Head of caudate nucleus (tissue), 42 donors: ENCODE measurements around the gene C1QB.
A peak's percentile ranks its signal among the peaks of the same experiment; 100 is the strongest.

Experiments used
- DNase-seq, 42 donors: peaks; one replicate each; pipeline versions ENCODE4 v3.0.0 to v3.0.0-alpha.2; 2020 to 2021; ENCODE audit warnings: mixed read lengths in 7 of 42
- intact Hi-C: fragments of 100-400 bp; cut with DNase I; formaldehyde crosslinking; loops from one replicate; pipeline ENCODE4 v1.15.0; 2022

C1QB gene, protein sequence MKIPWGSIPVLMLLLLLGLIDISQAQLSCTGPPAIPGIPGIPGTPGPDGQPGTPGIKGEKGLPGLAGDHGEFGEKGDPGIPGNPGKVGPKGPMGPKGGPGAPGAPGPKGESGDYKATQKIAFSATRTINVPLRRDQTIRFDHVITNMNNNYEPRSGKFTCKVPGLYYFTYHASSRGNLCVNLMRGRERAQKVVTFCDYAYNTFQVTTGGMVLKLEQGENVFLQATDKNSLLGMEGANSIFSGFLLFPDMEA

DNA sequence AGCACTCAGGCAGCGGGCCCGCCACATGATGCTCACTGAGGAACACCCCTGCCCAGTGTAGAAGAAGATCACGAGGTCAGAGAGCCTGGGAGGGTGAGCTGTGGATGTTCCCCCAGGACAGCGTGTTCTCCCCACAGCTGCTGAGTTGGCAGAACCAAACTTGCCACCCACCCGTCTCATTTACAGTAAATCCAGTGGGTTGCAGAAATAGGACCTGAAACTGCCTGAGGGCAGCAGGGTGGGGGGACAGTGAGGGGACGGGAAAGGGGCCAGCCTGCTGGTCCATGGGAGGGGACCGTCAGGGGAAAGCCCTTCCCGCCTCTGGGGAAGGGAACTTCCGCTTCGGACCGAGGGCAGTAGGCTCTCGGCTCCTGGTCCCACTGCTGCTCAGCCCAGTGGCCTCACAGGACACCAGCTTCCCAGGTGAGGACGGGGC, at the start of gene C1QB:
TSS of gene C1QB (plus strand) at position 356 of the 436 bp plus-strand sequence. CDS start 6,227 bp downstream, outside the sequence.
- intact Hi-C loops = no loop called here
- DNase-seq = peak in 36 of 42 donors; percentile 23 to 70 (median 52)

DNA sequence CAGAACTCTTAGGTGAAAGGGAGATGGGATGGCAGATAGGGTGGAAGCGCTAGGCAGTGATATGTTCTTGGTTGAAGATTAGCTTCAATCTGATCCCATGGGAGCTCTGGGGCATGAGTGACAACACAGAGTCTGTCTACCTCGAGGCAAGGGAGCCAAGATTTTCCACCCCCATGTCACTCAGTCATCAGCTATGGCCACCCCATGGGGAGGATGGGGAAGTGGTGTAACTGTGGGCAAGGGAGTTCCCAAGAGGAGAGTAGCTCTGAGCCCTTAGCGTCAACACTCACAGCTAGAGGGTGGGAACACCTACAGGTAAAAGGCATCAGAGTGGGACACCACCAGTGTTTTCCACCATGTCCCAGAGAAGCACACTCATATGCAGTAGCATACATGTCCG, 46.9 kb upstream of the C1QB start:
- intact Hi-C loops = no loop called here
- DNase-seq = no peak

DNA sequence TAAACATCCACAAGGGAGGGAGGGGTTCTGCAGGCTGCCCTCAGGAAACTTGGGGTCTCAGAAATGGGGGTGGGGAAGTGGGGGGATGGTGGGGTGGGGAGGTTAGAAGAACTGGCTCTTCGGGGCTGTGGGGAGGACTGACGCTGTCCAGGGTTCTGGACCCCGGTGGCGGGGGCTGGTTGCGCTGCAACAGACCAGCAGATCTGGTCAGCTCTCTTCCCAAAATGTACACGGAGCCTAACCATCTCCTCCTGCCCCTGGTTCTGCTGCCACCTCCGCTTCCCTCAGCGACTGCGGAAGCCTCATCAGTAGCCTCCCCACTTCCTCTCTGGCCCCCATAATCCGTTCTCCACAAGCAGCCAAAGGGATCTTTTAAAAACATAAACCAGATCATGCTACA, 45.9 kb upstream of the C1QB start:
- DNase-seq = no peak
- intact Hi-C loops = no loop called here

- intact Hi-C loops = no loop called here
- DNase-seq = no peak
Observed at GRCh38 chr1:22608361-22608760, 44.7 kb upstream of the C1QB start.

- DNase-seq = no peak
- intact Hi-C loops = no loop called here
Observed at GRCh38 chr1:22609291-22609690, 43.7 kb upstream of the C1QB start.

GRCh38 chr1:22611530-22611947, 41.5 kb upstream of the C1QB start:
- peak in 10 of 42 donors; percentile 7 to 55 (median 22) for DNase-seq
- intact Hi-C loops = no loop called here

DNA sequence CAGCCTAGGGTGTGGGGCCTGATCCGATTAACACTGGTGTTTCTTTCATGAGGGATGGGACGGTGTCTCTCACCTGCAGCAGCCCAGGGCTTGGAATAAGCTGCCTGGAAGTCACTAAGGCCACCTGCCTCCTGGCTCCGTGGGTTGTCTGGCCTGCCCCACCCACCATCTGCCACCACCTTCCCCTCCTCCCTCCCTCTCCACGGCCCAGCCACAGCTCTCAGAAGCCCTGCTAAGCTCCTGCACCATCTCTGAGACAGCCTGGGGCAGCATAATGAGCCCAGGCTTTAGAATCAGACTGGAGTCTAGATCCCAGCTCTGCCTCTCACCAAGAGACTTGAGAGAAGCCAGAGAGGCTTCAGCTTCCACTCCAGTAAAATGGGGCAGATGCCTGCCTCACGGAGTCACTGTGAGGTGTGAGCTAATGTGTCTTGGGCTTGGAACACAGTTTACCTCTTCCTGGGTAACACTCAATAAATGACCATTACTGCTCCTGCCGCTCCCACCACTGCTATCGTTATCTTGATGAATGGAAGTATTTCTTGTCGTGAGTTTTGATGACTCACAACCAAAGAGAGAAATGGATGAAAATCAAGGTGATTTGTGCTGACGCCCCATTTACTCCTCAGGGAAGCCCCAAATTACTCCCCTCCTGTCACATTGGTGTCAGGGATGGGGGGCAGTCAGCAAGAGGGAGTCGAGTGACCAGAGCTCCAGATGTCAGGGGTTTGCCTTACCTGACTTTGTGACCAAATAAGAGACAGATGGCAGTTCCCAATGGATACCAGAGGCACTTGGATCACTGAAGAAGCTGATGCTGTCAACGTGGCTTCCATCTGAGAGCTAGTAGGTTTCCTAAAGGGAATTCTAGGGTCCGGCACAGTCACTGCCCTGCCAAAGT, 40.1 kb upstream of the C1QB start:
- intact Hi-C loops = no loop called here
- no peak for DNase-seq

GRCh38 chr1:22613572-22613918, 39.5 kb upstream of the C1QB start:
- no peak for DNase-seq
- intact Hi-C loops = no loop called here

DNA sequence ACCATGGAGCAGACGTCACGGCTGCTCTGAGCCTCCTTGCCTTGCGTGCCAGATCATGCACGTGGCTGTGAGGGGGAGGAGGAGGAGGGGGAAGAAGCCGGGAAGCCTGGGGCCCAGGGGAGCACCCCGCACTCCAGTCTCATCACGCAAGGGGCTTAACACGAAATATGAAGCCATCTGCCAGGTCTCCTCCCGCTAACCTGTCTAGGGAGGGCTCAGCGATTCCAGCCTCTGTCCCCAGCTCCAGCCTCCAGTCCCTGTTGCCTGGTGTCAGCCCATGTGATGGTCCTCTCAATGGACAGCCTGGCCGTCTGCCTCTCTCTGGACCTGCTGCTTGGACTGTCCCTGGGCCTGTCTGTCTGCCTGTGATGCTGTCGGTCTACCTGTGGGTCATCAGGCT, 39.1 kb upstream of the C1QB start:
- intact Hi-C loops = no loop called here
- no peak for DNase-seq

DNA sequence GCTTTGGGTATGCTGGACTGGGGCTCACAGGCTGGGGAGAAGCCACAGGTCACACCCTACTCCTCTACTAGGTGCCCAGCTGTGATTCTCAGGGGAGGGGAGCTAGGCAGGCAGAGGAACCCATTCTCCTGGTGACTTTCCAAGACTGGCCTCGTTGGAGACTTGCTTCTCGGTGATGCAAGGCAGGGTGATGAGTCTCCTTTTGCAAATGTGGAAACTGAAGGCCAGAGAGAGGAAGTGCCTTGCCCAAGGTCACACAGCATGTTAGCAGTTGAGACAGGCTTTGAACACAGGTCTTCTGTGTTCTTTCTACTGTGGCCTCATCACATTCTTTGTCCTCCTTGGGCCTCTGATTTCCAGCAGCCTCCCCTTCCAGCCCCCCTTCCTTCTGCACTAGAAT, 37.1 kb upstream of the C1QB start:
- DNase-seq = no peak
- intact Hi-C loops = no loop called here

DNA sequence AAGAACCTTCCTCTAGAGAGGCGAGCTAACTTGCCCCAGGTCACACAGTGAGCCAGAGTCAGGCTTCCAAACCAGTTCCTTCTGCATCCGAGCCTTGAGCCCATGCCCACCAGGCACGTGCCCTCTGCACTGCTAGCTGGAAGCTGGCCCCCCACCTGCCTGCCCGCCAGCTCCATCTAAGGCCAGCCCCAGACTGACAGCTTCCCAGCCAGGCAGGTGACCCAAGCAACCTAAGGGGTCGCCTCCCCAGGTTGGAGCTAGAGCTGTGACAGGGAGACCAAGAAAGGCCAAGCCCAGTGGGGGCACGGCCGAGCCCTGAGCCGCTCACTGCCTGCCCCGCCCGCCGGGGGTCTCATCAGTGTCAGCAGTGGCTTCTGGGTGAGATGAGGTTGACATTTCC, 36.5 kb upstream of the C1QB start:
- no peak for DNase-seq
- intact Hi-C loops = no loop called here

DNA sequence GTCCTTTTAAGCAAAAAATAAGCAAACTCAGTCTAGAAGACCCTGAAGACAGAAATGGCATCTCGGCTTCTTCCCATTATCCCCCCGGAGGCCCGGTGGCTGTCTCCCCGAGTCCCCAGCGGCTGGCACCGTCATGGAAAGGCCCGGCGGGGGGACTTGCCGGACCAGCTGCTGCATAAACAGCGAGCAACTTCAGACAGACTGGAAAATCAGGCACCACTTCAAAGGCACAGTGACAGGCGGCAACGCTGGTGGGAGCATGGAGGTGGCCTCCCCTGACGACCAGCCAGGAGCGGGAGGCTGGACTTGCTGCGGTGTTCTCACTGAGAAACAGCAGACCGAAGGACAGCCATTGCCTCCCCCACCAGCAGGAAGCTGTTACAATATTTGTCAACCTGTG, 35.0 kb upstream of the C1QB start:
- DNase-seq = no peak
- intact Hi-C loops = no loop called here

DNA sequence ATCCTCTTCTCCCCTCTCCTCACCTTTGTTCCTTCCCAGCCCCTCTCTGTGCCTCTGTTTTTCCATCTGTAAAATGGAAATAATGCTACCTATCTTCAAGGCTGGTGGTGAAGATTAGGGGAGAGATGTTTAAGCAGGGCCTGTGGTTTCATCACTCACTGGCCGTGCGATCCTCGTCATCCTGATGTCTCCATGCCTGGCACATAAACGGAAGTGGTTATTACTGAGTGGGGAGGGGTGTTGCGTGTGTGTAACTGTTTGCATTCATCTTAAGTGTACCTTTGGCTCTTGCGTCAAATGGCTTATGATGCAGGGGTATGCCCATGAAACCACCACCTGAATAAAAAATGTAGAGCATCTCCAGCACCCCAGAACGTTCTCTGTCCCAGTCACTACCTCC, 33.8 kb upstream of the C1QB start:
- intact Hi-C loops = no loop called here
- DNase-seq = no peak

DNA sequence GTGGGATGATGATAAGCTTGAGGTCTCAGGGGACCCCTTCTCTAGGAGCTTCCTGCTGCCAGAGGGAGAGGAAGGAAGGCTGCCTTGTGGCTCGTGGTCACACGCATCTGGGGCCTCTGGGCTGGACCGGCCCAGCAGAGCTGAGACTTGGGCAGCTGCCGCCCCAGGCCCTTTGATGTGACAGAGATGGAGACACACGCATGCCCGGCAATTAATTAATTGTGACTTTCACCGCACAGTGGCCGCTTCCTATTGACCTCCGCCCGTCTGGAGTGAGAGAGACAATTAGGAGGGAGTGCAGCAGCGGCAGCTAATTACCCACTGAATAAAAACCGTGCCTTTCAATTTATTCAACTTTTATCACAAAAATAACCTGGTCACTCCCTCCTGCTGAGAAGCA, 33.2 kb upstream of the C1QB start:
- DNase-seq = no peak
- intact Hi-C loops = no loop called here

GRCh38 chr1:22621761-22622160, 31.3 kb upstream of the C1QB start:
- no peak for DNase-seq
- intact Hi-C loops = no loop called here

GRCh38 chr1:22625262-22625925, 27.6 kb upstream of the C1QB start:
- no peak for DNase-seq
- intact Hi-C loops = no loop called here

DNA sequence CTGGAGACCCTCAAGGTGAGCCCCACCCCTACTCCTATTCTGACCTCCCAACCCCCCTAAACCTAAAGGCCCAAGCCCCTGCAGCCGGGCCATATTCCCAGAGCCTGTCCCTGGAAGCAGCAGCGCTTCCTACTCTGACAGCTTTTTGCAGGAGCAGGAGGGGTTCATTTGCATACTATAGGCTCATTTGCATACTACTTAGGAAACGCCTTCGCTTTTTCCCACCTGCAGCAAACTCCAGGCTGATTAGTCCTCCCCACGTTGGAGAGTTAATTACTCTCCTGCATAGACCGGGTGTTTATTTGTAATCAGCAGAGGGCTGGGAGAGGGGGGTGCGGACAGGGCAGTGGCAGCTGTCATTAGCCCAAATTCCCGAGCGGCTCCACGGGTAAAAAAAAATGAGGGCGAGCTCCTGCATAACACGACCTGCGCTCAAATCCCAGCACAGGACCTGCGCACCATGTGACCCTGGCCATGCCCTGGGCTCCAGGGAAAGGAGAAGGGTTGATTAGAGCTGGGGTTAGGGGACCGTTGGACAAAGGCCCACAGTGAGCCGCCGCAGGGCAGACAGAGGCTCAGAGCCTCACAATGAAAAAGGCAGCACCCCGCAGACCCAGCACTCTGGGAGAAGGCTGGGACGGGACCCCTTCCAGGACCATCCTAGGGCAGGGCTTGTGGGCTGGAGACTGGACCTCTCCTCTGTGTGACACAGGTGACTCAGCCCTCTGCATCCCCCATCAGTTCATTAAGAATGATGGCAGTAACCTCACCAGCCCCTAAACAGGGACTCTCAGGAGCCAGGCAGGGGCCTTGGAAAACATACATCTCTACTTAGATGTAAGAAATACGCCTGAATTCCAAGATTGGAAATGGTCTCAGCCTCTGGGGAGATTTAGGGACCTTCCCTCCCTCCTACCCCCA, 26.5 kb upstream of the C1QB start:
- DNase-seq = peak in 7 of 42 donors; percentile 22 to 51 (median 35)
- intact Hi-C loops = no loop called here

DNA sequence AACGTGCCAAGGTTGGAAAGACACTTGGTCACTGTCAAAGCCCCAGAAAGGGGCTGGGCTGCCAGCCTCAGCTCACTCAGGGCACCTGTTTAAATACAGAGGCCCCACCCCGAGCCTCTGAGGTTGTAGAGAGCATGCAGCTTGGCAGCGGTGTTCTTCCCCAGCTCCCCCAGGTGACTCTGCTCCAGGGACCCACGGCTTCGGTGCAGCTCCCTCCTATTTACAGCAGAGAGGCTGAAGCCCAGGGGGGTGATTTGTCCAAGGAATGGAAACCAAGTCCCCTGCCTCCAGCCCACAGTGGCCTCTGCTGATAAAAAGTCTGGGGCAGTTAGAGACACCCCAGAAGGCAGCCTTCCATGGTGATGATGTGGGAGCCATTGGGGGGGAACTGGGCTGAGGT, 25.7 kb upstream of the C1QB start:
- DNase-seq = no peak
- intact Hi-C loops = no loop called here
